Measurements from ENCODE around the gene GRID2.

Gene GRID2

GRCh38 chr4:93216646-93217045 is 912.9 kb downstream of the GRID2 start:
- DNase-seq (ENCODE audit: low read depth): no peak
- H3K4me3 ChIP-seq (ENCODE audit: low read depth, low read length): no peak overlapping the region
- no peak for TF ChIP-seq CTCF (IDR thresholded peaks at IDR 0.05; ENCODE audit: control insufficient read depth, extremely low read depth, insufficient read depth)

DNA sequence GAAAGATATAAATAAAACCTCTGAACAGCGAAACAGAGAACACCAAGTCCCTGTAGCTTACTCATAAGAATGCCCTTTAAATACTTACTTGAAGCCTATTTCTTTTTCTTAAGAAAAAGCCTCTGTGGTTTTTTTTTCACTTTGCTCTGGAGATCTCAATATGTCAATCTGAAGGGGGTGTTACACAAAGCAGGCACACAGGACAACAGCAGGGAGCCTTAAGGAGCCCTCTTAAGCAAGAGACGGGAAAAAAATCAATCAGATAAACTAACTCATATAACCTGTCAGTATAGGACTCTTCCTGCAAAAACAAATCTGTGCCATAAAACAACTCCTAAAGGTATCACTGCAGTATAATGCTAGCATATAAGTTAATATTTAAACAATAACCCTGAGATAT is 913.7 kb downstream of the GRID2 start:
- no peak for DNase-seq (ENCODE audit: low read depth)
- no peak for TF ChIP-seq CTCF (IDR thresholded peaks at IDR 0.05; ENCODE audit: control insufficient read depth, extremely low read depth, insufficient read depth)
- no peak overlapping the region for H3K4me3 ChIP-seq (ENCODE audit: low read depth, low read length)

DNA sequence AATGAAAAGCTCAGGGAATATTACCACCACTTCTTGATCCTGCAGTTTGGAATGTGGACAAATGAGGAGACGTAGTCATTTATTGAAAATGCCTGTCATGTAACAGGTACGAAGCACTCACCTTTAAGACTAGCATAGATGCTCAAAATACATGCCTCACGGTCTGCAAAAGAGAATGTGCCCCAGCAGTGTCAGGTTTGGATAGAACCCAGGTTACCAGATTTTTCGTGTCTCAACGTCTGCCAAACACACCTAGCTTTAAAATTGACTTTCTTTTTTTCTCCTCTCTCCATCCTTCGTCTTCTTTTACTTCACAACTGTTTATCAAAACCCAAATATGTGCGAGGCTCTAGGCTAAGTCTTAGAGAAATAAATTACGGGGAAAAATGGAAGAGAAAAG is 918.0 kb downstream of the GRID2 start:
- DNase-seq (ENCODE audit: low read depth): no peak
- no peak for TF ChIP-seq CTCF (IDR thresholded peaks at IDR 0.05; ENCODE audit: control insufficient read depth, extremely low read depth, insufficient read depth)
- H3K4me3 ChIP-seq (ENCODE audit: low read depth, low read length): no peak overlapping the region

DNA sequence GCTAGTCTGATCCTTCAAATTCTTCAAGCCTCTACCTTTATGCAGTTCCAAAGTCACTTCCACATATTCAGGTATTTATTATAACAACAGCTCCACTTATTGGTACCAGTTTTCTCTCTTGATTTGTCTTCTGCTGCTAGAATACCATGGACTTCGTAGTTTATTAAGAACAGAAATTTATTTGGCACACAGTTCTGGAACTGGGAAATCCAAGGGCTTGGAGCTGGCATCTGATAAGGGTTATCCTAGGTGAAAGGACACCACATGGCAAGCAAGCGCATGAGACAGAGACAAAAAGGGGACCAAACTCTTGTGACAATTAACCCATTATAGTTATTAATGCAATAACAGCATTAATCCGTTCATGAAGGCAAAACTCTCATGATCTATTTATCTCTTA is 924.3 kb downstream of the GRID2 start:
- TF ChIP-seq CTCF (IDR thresholded peaks at IDR 0.05; ENCODE audit: control insufficient read depth, extremely low read depth, insufficient read depth): no peak

DNA sequence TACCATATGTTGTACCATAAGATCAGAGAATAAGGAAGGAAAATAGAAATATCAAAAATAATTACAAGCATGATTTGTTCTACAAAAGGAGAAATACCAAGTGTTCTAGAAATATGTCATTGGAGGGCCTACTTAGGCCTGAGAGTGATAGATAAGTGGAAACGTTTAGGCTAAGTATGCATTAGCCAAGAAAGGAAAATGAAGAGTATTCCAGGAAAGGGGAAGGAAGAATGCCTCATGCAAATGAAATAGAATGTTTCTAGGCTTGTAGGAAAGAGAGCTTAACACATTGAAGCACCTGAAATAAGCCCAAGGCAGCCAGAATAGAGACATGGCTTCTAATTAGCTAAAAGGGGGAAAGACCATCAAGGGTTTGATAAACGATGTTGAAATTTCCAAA is 929.1 kb downstream of the GRID2 start:
- TF ChIP-seq CTCF (IDR thresholded peaks at IDR 0.05; ENCODE audit: control insufficient read depth, extremely low read depth, insufficient read depth): no peak
- DNase-seq (ENCODE audit: low read depth): no peak
- H3K4me3 ChIP-seq (ENCODE audit: low read depth, low read length): no peak overlapping the region

More for the DNA sequence above, 924.3 kb downstream of the GRID2 start:
- no peak for DNase-seq (ENCODE audit: low read depth)
- H3K4me3 ChIP-seq (ENCODE audit: low read depth, low read length): no peak overlapping the region

DNA sequence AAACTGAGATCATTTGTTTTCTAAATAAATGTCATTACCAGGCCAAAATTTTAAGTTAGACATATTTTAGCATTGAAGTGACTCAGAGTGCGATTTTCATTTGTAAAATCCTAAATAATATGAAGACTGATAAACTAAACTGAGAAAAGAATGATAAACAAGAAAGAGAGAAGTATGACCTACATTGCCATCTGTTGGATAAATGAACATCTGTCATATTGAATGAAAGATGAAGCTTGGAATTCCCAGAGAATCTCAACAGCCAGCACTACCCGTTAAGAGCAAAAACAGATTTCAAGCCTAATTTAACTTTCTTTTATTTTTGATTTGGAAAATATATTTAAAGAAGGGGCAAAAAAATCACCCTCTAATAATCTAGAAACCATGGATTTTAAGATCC is 933.8 kb downstream of the GRID2 start:
- H3K4me3 ChIP-seq (ENCODE audit: low read depth, low read length): no peak overlapping the region
- TF ChIP-seq CTCF (IDR thresholded peaks at IDR 0.05; ENCODE audit: control insufficient read depth, extremely low read depth, insufficient read depth): no peak
- no peak for DNase-seq (ENCODE audit: low read depth)

GRCh38 chr4:93243262-93243661 is 939.5 kb downstream of the GRID2 start:
- H3K4me3 ChIP-seq (ENCODE audit: low read depth, low read length): no peak overlapping the region
- DNase-seq (ENCODE audit: low read depth): no peak
- no peak for TF ChIP-seq CTCF (IDR thresholded peaks at IDR 0.05; ENCODE audit: control insufficient read depth, extremely low read depth, insufficient read depth)

Data from LNCaP clone FGC (cell line).